H1 (cell line): ENCODE measurements around the gene NDUFA11. TPM values are rescaled to one million over a fixed set of nuclear protein-coding genes. Genes with fewer than 3 reads are reported as not detected.

Experiments
- CTCF ChIA-PET: fragments of 300-600 bp; sonication (Branson Sonifier 250); formaldehyde crosslinking; loops from one replicate; lab custom pipeline; 2021; ENCODE audit not compliant: partially characterized antibody; lab: Charles Lee
- POLR2A ChIA-PET: fragments of 300-600 bp; sonication (Branson Sonifier 250); formaldehyde crosslinking; loops from one replicate; lab custom pipeline; 2021; ENCODE audit warnings: inconsistent platforms; ENCODE audit not compliant: partially characterized antibody; lab: Charles Lee
- DNase-seq, 2 experiments: peaks; one replicate each; pipeline versions ENCODE4 v3.0.0 to v3.0.0-alpha.2; 2010 to 2022; ENCODE audit warnings: low spot score in 2 of 2, low read depth in 1 of 2, mixed read lengths in 1 of 2
- FAIRE-seq: peaks from 2 replicates; lab custom pipeline; 2011; peaks lifted over from hg19 to GRCh38; lab: Jason Lieb, UNC
- H2AFZ ChIP-seq: 2 replicates; pipeline ENCODE4 v1.8.1; 2012; ENCODE audit warnings: low read length, inconsistent platforms
- H2AK5ac ChIP-seq: 2 replicates; pipeline ENCODE4 v1.6.1; 2013; ENCODE audit warnings: low read depth, low read length
- H2BK120ac ChIP-seq: replicated peaks from 2 replicates; pipeline ENCODE3; 2013; ENCODE audit warnings: low read depth, low read length, inconsistent platforms
- H2BK12ac ChIP-seq: 2 replicates; pipeline ENCODE4 v1.6.1; 2013; ENCODE audit warnings: low read depth, low read length
- H2BK15ac ChIP-seq: 2 replicates; pipeline ENCODE4 v1.6.1; 2013; ENCODE audit warnings: low read length
- H2BK20ac ChIP-seq: 2 replicates; pipeline ENCODE4 v1.6.1; 2013; ENCODE audit warnings: low read length
- H2BK5ac ChIP-seq: 2 replicates; pipeline ENCODE4 v1.6.1; 2013; ENCODE audit warnings: low read depth, low read length
- H3K14ac ChIP-seq: 2 replicates; pipeline ENCODE4 v1.6.1; 2013; ENCODE audit warnings: inconsistent platforms; ENCODE audit not compliant: insufficient read length
- H3K18ac ChIP-seq: 2 replicates; pipeline ENCODE4 v1.6.1; 2013; ENCODE audit warnings: low read length; ENCODE audit errors: extremely low read depth
- H3K23ac ChIP-seq: 2 replicates; pipeline ENCODE4 v1.6.1; 2013; ENCODE audit warnings: inconsistent platforms; ENCODE audit not compliant: insufficient read length
- H3K23me2 ChIP-seq: 2 replicates; pipeline ENCODE4 v1.6.1; 2013; ENCODE audit warnings: low read depth, low read length
- H3K27ac ChIP-seq: 2 replicates; pipeline ENCODE4 v1.6.1; 2011; ENCODE audit warnings: low read depth, low read length, inconsistent platforms
- H3K27me3 ChIP-seq, 4 experiments: replicated peaks in 1 of 4; 1 replicate in 1 of 4; 2 replicates in 3 of 4; pipeline versions ENCODE4 v1.6.1 to v1.8.1; 2011 to 2013; ENCODE audit warnings: low read length in 3 of 4, mild to moderate bottlenecking in 3 of 4, inconsistent platforms in 2 of 4, mixed read lengths in 2 of 4, moderate library complexity in 1 of 4; ENCODE audit not compliant: control insufficient read depth in 3 of 4, insufficient read depth in 3 of 4; ENCODE audit errors: extremely low read depth in 1 of 4
- H3K36me3 ChIP-seq, 4 experiments: 2 replicates each; pipeline versions ENCODE4 v1.6.1 to v1.8.1; 2011 to 2013; ENCODE audit warnings: mild to moderate bottlenecking in 4 of 4, low read length in 3 of 4, moderate library complexity in 2 of 4, control low read depth in 1 of 4, inconsistent platforms in 1 of 4; ENCODE audit not compliant: insufficient read depth in 4 of 4, control insufficient read depth in 2 of 4
- H3K4ac ChIP-seq: replicated peaks from 2 replicates; pipeline ENCODE3; 2013; ENCODE audit warnings: low read length, low read depth, mixed read lengths, inconsistent platforms; ENCODE audit not compliant: insufficient read length
- H3K4me1 ChIP-seq, 4 experiments: replicated peaks in 1 of 4; 1 replicate in 1 of 4; 2 replicates in 3 of 4; pipeline versions ENCODE4 v1.6.1 to v1.8.1; 2011 to 2013; ENCODE audit warnings: low read length in 3 of 4, inconsistent platforms in 2 of 4, mixed read lengths in 1 of 4; ENCODE audit not compliant: insufficient read depth in 4 of 4, control insufficient read depth in 3 of 4
- H3K4me2 ChIP-seq, 2 experiments: 2 replicates each; pipeline versions ENCODE4 v1.6.1 to v1.8.1; 2011 to 2013; ENCODE audit warnings: low read depth in 2 of 2, low read length in 2 of 2, control low read depth in 1 of 2, inconsistent platforms in 1 of 2, mild to moderate bottlenecking in 1 of 2; ENCODE audit not compliant: insufficient read depth in 1 of 2
- H3K4me3 ChIP-seq, 4 experiments: fragments of 200-600, 300-600 bp in 1 of 4; sonication (generic), shearing (Covaris generic), sonication (Bioruptor Twin) in 1 of 4; 2 replicates each; pipeline versions ENCODE4 v1.5.1 to v1.8.1; 2011 to 2016; ENCODE audit warnings: low read length in 4 of 4, low read depth in 3 of 4, control low read depth in 2 of 4, inconsistent platforms in 2 of 4, mild to moderate bottlenecking in 2 of 4, mixed read lengths in 1 of 4, moderate library complexity in 1 of 4; ENCODE audit not compliant: insufficient read depth in 2 of 4; ENCODE audit errors: extremely low read depth in 1 of 4
- H3K56ac ChIP-seq: replicated peaks from 2 replicates; pipeline ENCODE3; 2013; ENCODE audit warnings: low read depth, mild to moderate bottlenecking, mixed read lengths, low read length, inconsistent platforms; ENCODE audit not compliant: insufficient read length
- H3K79me1 ChIP-seq: 2 replicates; pipeline ENCODE4 v1.6.1; 2013; ENCODE audit warnings: low read depth, low read length, control low read depth
- H3K79me2 ChIP-seq, 2 experiments: 2 replicates each; pipeline versions ENCODE4 v1.6.1 to v1.8.1; 2012 to 2013; ENCODE audit warnings: low read length in 2 of 2, mild to moderate bottlenecking in 2 of 2, inconsistent platforms in 1 of 2; ENCODE audit not compliant: insufficient read depth in 2 of 2, control insufficient read depth in 1 of 2
- H3K9ac ChIP-seq, 4 experiments: replicated peaks in 1 of 4; 1 replicate in 1 of 4; 2 replicates in 3 of 4; pipeline versions ENCODE4 v1.6.1 to v1.8.1; 2011 to 2013; ENCODE audit warnings: low read depth in 3 of 4, low read length in 3 of 4, control low read depth in 2 of 4, mild to moderate bottlenecking in 2 of 4, moderate library complexity in 2 of 4, inconsistent platforms in 1 of 4; ENCODE audit errors: extremely low read depth in 1 of 4
- H3K9me3 ChIP-seq, 2 experiments: 2 replicates each; pipeline versions ENCODE4 v1.6.1 to v1.8.1; 2012 to 2013; ENCODE audit warnings: mild to moderate bottlenecking in 2 of 2, moderate library complexity in 2 of 2, control low read depth in 1 of 2, inconsistent platforms in 1 of 2, low read depth in 1 of 2, low read length in 1 of 2, mixed read lengths in 1 of 2; ENCODE audit not compliant: insufficient read depth in 2 of 2
- H4K20me1 ChIP-seq, 2 experiments: replicated peaks in 1 of 2; 2 replicates each; pipeline versions ENCODE3 to v1.8.1; 2011 to 2013; ENCODE audit warnings: inconsistent platforms in 2 of 2, low read length in 2 of 2, mild to moderate bottlenecking in 1 of 2; ENCODE audit not compliant: insufficient read depth in 2 of 2, control insufficient read depth in 1 of 2
- H4K5ac ChIP-seq: 2 replicates; pipeline ENCODE4 v1.6.1; 2013; ENCODE audit warnings: low read length, low read depth, mixed read lengths, inconsistent platforms; ENCODE audit not compliant: insufficient read length
- H4K8ac ChIP-seq: 2 replicates; pipeline ENCODE4 v1.8.0; 2013; ENCODE audit warnings: mild to moderate bottlenecking, moderate library complexity, low read length, inconsistent platforms; ENCODE audit not compliant: insufficient read depth; ENCODE audit errors: extremely low read depth
- H4K91ac ChIP-seq: replicated peaks from 2 replicates; pipeline ENCODE3; 2013; ENCODE audit warnings: low read length, mixed read lengths, inconsistent platforms; ENCODE audit not compliant: insufficient read length
- BACH1 ChIP-seq: IDR thresholded peaks from 2 replicates; pipeline ENCODE4 v1.6.1; 2012; ENCODE audit warnings: low read length, improper control_type of control experiment
- CBX8 ChIP-seq: fragments of 300-800, 300-1000 bp; sonication (generic); IDR thresholded peaks from 2 replicates; pipeline ENCODE4 v1.7.1; 2016; ENCODE audit warnings: low read depth, low read length, borderline replicate concordance
- HDAC2 ChIP-seq, 2 experiments: fragments of 300-600 bp in 1 of 2; sonication (generic) in 1 of 2; IDR thresholded peaks; 2 replicates each; pipeline ENCODE4 v1.6.1; 2011 to 2012; ENCODE audit warnings: low read depth in 2 of 2, low read length in 2 of 2, mild to moderate bottlenecking in 2 of 2, moderate library complexity in 2 of 2, borderline replicate concordance in 1 of 2, inconsistent platforms in 1 of 2
- KDM5A ChIP-seq: fragments of 200-600 bp; IDR thresholded peaks from 2 replicates; pipeline ENCODE4 v1.7.1; 2012; ENCODE audit warnings: mild to moderate bottlenecking, low read length, inconsistent platforms, mixed read lengths
- NANOG ChIP-seq: IDR thresholded peaks from 2 replicates; pipeline ENCODE4 v1.6.1; 2011; ENCODE audit warnings: low read length, low read depth, mild to moderate bottlenecking, inconsistent platforms; ENCODE audit not compliant: insufficient read depth, poor library complexity, severe bottlenecking
- SIRT6 ChIP-seq: IDR thresholded peaks from one replicate; pipeline ENCODE4 v1.7.1; 2012; ENCODE audit warnings: low read length, inconsistent platforms
- TAF1 ChIP-seq: IDR thresholded peaks from 2 replicates; pipeline ENCODE4 v1.6.1; 2011; ENCODE audit warnings: mild to moderate bottlenecking, low read depth, low read length
- USF2 ChIP-seq: IDR thresholded peaks from 2 replicates; pipeline ENCODE4 v1.6.1; 2011; ENCODE audit warnings: low read length, improper control_type of control experiment
- WGBS, 2 experiments: shearing (Covaris generic) in 1 of 2; methylation state at CpG; one replicate each; pipeline versions ENCODE4 v1.1.6 to v1.1.7; 2013 to 2015; ENCODE audit warnings: low lambda C conversion rate in 2 of 2, mixed read lengths in 2 of 2, inconsistent platforms in 1 of 2, low coverage in 1 of 2, missing lambda C conversion rate in 1 of 2; ENCODE audit not compliant: insufficient replicate concordance in 2 of 2, insufficient coverage in 1 of 2, insufficient read length in 1 of 2; ENCODE audit errors: extremely low coverage in 1 of 2, missing lambda C conversion rate in 1 of 2; 5-methylcytosine and 5-hydroxymethylcytosine counted together
- polyA plus RNA-seq, 7 experiments: library from polyadenylated mRNA; depleted of rRNA in 3 of 7; stranded (reverse) in 5 of 7; unstranded in 2 of 7; fragments of >200 nt in 5 of 7; fragments of 200-250 nt in 2 of 7; gene quantifications; 1 replicate in 5 of 7; 2 replicates in 1 of 7; 4 replicates in 1 of 7; pipeline versions ENCODE4 v1.2.1 to v1.2.3, GENCODE V29; 2011 to 2013; ENCODE audit warnings: missing spikeins in 2 of 7, mixed read lengths in 2 of 7
- total RNA-seq: library from RNA; stranded (reverse); fragmentation: NEBNext Ultra II Directional; extraction: Animal tissue kit (Norgen Biotek cat#: 25700); gene quantifications from 2 replicates; pipeline ENCODE4 v1.2.1, GENCODE V29; 2021
- TF ChIP-seq, protein P1 (sequence below): IDR thresholded peaks from 2 replicates; pipeline ENCODE4 v1.6.1; 2011; ENCODE audit warnings: low read depth, mild to moderate bottlenecking, low read length; ENCODE audit not compliant: insufficient read depth

The NDUFA11 gene
- total and polyA plus RNA-seq, 2 of the 8 experiments (the other 6 are each of a cell fraction or from before 2014, with no cell fraction given): 205 to 1,037 TPM

DNA sequence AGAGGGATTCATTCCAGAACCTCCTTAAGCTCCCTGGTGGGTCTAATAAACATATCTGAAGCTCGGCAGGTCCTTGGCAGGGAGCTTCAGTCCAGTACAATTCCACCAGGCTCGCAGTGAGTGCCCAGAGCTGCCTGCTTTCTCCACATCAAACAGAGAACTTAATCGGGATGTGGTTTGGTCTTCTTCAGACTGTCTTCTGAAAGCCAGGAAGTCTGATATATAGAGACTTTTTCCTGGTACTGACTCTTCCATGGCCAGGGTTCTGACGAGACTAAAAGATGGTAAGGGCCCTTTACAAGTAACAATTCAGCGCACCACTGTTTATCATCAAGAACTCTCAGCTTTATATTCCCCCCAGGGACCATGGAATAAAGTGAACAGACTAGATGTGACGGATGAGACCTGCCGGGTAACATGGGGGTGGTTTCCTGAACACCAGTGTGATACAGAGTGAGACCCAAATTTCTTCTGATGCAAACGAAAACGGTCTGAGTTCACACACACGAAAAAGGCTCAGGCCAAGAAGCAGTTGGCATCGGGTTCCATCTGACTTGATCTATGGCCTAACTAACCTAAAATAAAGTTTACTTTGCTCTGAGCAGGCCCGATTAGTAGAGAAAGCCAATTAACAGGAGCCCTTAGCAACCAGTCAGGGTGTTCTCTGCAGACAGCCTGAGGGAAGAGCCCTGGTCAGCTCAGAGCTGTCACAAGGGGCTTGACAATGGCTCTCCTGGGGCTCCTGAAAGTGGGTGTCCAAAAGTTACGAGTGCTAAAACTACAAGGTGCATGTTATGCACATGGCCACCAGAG, 45.4 kb upstream of the NDUFA11 start:
- Histone ChIP-seq H2BK15ac (no peak overlapping the region), H3K4me1 (peaks cover 26 to 46% (median 33%) of the 10 kb centered on the region in 4 experiments), H4K20me1 (peaks cover 42 to 48% of the 10 kb centered on the region in 2 experiments), H2BK20ac (no peak overlapping the region), H3K18ac (no peak overlapping the region), H3K36me3 (peaks cover 0 to 3% (median 0%) of the 10 kb centered on the region in 4 experiments; a peak in 2 of 8 replicates), H3K14ac (no peak overlapping the region), H3K23me2 (no peaks in the 10 kb centered on the region), H3K4ac (no peak overlapping the region), H4K8ac (no peak overlapping the region; the same call in 1 of the 2 replicates), H3K27ac (no peak overlapping the region), H4K5ac (no peak overlapping the region), H3K56ac (no peak overlapping the region), H2AFZ (no peak overlapping the region), H2BK120ac (no peak overlapping the region), H4K91ac (no peak overlapping the region), H3K9me3 (no peaks in the 10 kb centered on the region), H3K4me3 (no peak overlapping the region; a peak in 1 of 8 replicates), H2AK5ac (no peak overlapping the region), H2BK12ac (no peak overlapping the region), H3K9ac (no peak overlapping the region; a peak in 1 of 7 replicates), H3K79me2 (peaks cover 0 to 88% of the 10 kb centered on the region in 2 experiments; a peak in 3 of 4 replicates), H3K4me2 (peak overlapping the region in 1 of 2 experiments; percentile 4; a peak in 3 of 4 replicates), H3K27me3 (no peaks in the 10 kb centered on the region), H3K23ac (no peak overlapping the region), H3K79me1 (peaks cover 29% of the 10 kb centered on the region), H2BK5ac (no peak overlapping the region)
- no peak for DNase-seq
- WGBS, 2 experiments: 83% methylated on average over 13 of the region's 13 CpGs; no CpG with 5 or more reads in 1 of the 2 experiments
- ChIA-PET CTCF (interaction anchor here (0.5 to 6.0 kb wide), 12 partner anchors 8 to 283 kb away, joined by 3 to 48 read pairs (median 4); no protein-coding TSS in a partner anchor), POLR2A (interaction anchor here (0.9 to 1.4 kb wide), 2 partner anchors 23 to 73 kb away, joined by 3 read pairs; no protein-coding TSS in a partner anchor)
- TF ChIP-seq SIRT6: no peak
- TF ChIP-seq USF2: no peak
- TF ChIP-seq NANOG: no peak
- no peak for TF ChIP-seq TAF1
- no peak for TF ChIP-seq KDM5A
- no peak for TF ChIP-seq BACH1
- TF ChIP-seq CBX8: no peak
- TF ChIP-seq, protein P1, sequence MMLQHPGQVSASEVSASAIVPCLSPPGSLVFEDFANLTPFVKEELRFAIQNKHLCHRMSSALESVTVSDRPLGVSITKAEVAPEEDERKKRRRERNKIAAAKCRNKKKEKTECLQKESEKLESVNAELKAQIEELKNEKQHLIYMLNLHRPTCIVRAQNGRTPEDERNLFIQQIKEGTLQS: no peak
- no peak for TF ChIP-seq HDAC2 (IDR thresholded peaks at IDR 0.05; ENCODE audit: borderline replicate concordance in 1 of 2, low read depth in 2 of 2, low read length in 2 of 2)
- FAIRE-seq: no peak
